Measurements from ENCODE around the gene FHL2.

DNA sequence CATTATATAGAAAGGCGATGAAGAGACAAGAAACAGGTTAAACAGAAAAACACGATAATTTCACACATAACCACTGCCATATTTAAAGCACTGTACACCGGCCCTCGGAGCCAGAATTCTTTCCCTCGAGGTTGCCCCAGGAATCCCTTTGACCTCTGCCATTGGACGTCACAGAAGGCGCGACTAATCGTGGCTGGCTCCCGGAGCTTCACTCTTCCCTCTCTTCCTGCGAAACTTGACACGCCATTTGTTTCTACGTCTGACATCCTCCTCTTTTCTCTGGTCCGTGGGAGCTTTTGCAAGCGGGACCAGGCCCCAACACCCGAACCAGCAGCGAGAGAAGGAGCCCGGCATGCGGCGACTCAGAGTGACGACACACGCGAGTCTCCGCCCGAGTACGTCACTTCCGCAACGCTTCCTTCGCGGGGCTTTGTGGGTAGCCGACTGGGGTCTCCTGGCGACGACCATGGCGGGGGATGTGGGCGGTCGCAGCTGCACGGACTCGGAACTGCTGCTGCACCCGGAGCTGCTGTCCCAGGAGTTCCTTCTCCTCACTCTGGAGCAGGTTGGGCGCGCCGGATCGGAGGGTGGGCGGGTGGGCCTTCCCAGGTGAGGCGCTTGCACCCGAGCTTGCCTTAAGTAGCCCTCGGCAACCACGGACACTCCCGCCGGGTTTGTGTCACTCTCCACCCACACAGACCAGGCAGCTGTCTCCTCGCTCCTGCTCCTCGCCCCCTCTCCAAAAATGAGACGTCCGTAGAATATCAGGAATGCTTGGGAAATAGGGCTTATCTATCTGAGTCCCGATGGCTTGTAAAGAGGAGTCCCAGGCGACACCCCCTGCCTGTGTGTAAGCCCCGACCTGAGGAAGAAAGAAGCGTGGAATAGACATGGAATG lies 61.5 kb downstream of the FHL2 start, which contains the start of gene C2orf49:
- TF ChIP-seq CTCF (IDR thresholded peaks at IDR 0.05; ENCODE audit: low read depth, low read length, poor library complexity, severe bottlenecking), result no peak
- TF ChIP-seq EZH2phosphoT487 (IDR thresholded peaks at IDR 0.05; ENCODE audit: borderline replicate concordance, low read length), result no peak

Data from DOHH2 (cell line).